ENCODE results near the gene ABAT. TPM values are rescaled to one million over a fixed set of nuclear protein-coding genes. Genes with fewer than 3 reads are reported as not detected.
A peak's percentile ranks its signal among the peaks of the same experiment; 100 is the strongest.

Gene ABAT
- total and polyA plus RNA-seq, 10 of the 15 experiments (the other 5 are each of a cell fraction or from before 2014, with no cell fraction given), result 1.0 to 10.6 (median 1.9) TPM

- DNase-seq (ENCODE audit: low read depth, low spot score) (no peak), ATAC-seq (no peak), FAIRE-seq (no peak)
- no peak overlapping the region for H2AFZ ChIP-seq (ENCODE audit: control insufficient read depth, low read depth, low read length)
- ChIA-PET CTCF (no interaction called here), RAD21 (ENCODE audit: unreplicated experiment) (no interaction called here), POLR2A (no interaction called here), SMC1A (ENCODE audit: uncharacterized antibody, unreplicated experiment) (no interaction called here)
- no peak overlapping the region for H3K4me2 ChIP-seq (ENCODE audit: control insufficient read depth, insufficient read depth)
- in situ Hi-C loops (cut with MboI) (no loop called here), intact Hi-C loops (cut with micrococcal nuclease; ENCODE audit: unreplicated experiment) (no loop called here)
- H4K20me1 ChIP-seq (ENCODE audit: control insufficient read depth, insufficient read depth), result no peaks in the 10 kb centered on the region; the same call in 1 of the 2 replicates
- no peak overlapping the region for H3K4me3 ChIP-seq
- WGBS (ENCODE audit: insufficient coverage, insufficient replicate concordance, low lambda C conversion rate, missing lambda C conversion rate), result 0% methylated on average over 1 of the region's 1 CpG
- TF ChIP-seq BCL3 (IDR thresholded peaks at IDR 0.05; ENCODE audit: borderline replicate concordance, insufficient read depth, low read depth, low read length, poor library complexity, severe bottlenecking) (no peak), CBX5 (IDR thresholded peaks at IDR 0.05; ENCODE audit: low read depth) (peak; percentile 59; the same call in 1 of the 2 replicates)
- H3K27me3 ChIP-seq (replicated peaks in 1 of 2; ENCODE audit: control insufficient read depth in 2 of 2, insufficient read depth in 2 of 2, low read length in 1 of 2), result no peaks in the 10 kb centered on the region
- no peaks in the 10 kb centered on the region for H3K79me2 ChIP-seq (ENCODE audit: control insufficient read depth, insufficient read depth, low read length)
- H3K9me3 ChIP-seq (replicated peaks; ENCODE audit: control insufficient read depth, insufficient read depth, low read length), result peaks cover 5% of the 10 kb centered on the region; the same call in 2 of the 3 replicates
- no peaks in the 10 kb centered on the region for H3K4me1 ChIP-seq (ENCODE audit: control insufficient read depth, insufficient read depth, low read length)
- H3K36me3 ChIP-seq (ENCODE audit: control insufficient read depth in 2 of 2, insufficient read depth in 2 of 2, low read length in 1 of 2), result no peaks in the 10 kb centered on the region
- H3K27ac ChIP-seq (ENCODE audit: control insufficient read depth, insufficient read depth), result no peak overlapping the region
- BruUV-seq (replicated peaks), result no TSS peak
- H3K9ac ChIP-seq (ENCODE audit: control insufficient read depth, insufficient read depth, low read length), result no peak overlapping the region
Observed at GRCh38 chr16:8689686-8690085, 15.3 kb downstream of the ABAT start.

DNA sequence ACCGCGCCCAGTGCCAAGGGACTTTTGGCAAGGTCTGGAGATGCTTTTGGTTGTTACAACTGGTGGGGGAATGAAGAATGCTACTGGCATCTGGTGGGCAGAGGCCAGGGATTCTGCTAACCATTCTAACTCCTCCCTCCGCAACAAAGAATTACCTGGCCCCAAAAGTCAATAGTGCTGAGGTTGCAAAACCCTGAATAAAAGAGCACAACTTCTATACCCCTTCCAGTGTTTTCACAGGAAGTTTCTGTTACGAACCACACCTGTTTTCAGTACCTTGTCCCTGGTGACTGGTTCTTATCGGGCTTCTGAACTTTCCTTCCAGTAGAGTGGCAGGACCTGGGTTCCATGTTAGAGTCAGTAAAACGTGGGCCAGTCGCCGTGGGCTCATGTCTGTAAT lies 17.3 kb downstream of the ABAT start:
- BruUV-seq (replicated peaks), result no TSS peak
- H4K20me1 ChIP-seq (ENCODE audit: control insufficient read depth, insufficient read depth), result no peaks in the 10 kb centered on the region; the same call in 1 of the 2 replicates
- H3K4me2 ChIP-seq (ENCODE audit: control insufficient read depth, insufficient read depth), result no peak overlapping the region
- H3K27me3 ChIP-seq (replicated peaks in 1 of 2; ENCODE audit: control insufficient read depth in 2 of 2, insufficient read depth in 2 of 2, low read length in 1 of 2), result no peaks in the 10 kb centered on the region
- POLR2A ChIA-PET, result no interaction called here
- FAIRE-seq, result no peak
- RAD21 ChIA-PET (ENCODE audit: unreplicated experiment), result no interaction called here
- in situ Hi-C loops (cut with MboI) (no loop called here), intact Hi-C loops (cut with micrococcal nuclease; ENCODE audit: unreplicated experiment) (no loop called here)
- H3K9me3 ChIP-seq (replicated peaks; ENCODE audit: control insufficient read depth, insufficient read depth, low read length), result peaks cover 5% of the 10 kb centered on the region; the same call in 2 of the 3 replicates
- CTCF ChIA-PET, result no interaction called here
- no peak overlapping the region for H3K4me3 ChIP-seq
- no peak for ATAC-seq
- no peak for TF ChIP-seq PML (IDR thresholded peaks at IDR 0.05; ENCODE audit: low read length)
- TF ChIP-seq POLR2AphosphoS2 (IDR thresholded peaks at IDR 0.05; ENCODE audit: low read depth, low read length), result no peak
- no peak for TF ChIP-seq MEF2B (IDR thresholded peaks at IDR 0.05; ENCODE audit: partially characterized antibody, poor library complexity, severe bottlenecking)
- no peak for TF ChIP-seq USF1 (IDR thresholded peaks at IDR 0.05; ENCODE audit: borderline replicate concordance, extremely low read length, insufficient read depth, low read depth, low read length)
- TF ChIP-seq ASH2L (IDR thresholded peaks at IDR 0.05; ENCODE audit: borderline replicate concordance, low read depth), result no peak
- no peak for TF ChIP-seq MYC (IDR thresholded peaks at IDR 0.05; ENCODE audit: insufficient read depth, insufficient read length, insufficient replicate concordance, low read length, severe bottlenecking)
- no peak for TF ChIP-seq RELB (IDR thresholded peaks at IDR 0.05; ENCODE audit: low read depth)
- SMC1A ChIA-PET (ENCODE audit: uncharacterized antibody, unreplicated experiment), result no interaction called here
- H3K79me2 ChIP-seq (ENCODE audit: control insufficient read depth, insufficient read depth, low read length), result no peaks in the 10 kb centered on the region
- no peaks in the 10 kb centered on the region for H3K4me1 ChIP-seq (ENCODE audit: control insufficient read depth, insufficient read depth, low read length)
- WGBS (ENCODE audit: insufficient coverage, insufficient replicate concordance, low lambda C conversion rate, missing lambda C conversion rate), result 56% methylated on average over 8 of the region's 8 CpGs
- no peak for DNase-seq (ENCODE audit: low read depth, low spot score)
- no peak overlapping the region for H3K9ac ChIP-seq (ENCODE audit: control insufficient read depth, insufficient read depth, low read length)
- no peak overlapping the region for H2AFZ ChIP-seq (ENCODE audit: control insufficient read depth, low read depth, low read length)
- H3K27ac ChIP-seq (ENCODE audit: control insufficient read depth, insufficient read depth), result no peak overlapping the region
- no peaks in the 10 kb centered on the region for H3K36me3 ChIP-seq (ENCODE audit: control insufficient read depth in 2 of 2, insufficient read depth in 2 of 2, low read length in 1 of 2)

Measured in GM12878 (cell line).